GM12878 (cell line): ENCODE results near the gene WARS2. TPM values are rescaled to one million over a fixed set of nuclear protein-coding genes. Genes with fewer than 3 reads are reported as not detected.

Experiments used
- ATAC-seq: fragments of 200-7000 bp; cut with Tn5 transposase; 3 replicates; pipeline ENCODE4 v1.9.1; 2020; ENCODE audit warnings: mild to moderate bottlenecking, moderate library complexity
- BruUV-seq: library from RNA; stranded (reverse); fragments of 400-500 nt; replicated peaks from 2 replicates; lab custom pipeline; 2021; lab: Mats Ljungman, UMichigan
- CTCF ChIA-PET: fragments of 300-600 bp; sonication (Branson Sonifier 250); formaldehyde crosslinking; extraction: SDS; loops from one replicate; lab custom pipeline; 2021; ENCODE audit warnings: inconsistent platforms; lab: Yijun Ruan, JAX
- POLR2A ChIA-PET: fragments of 350-600 bp; formaldehyde crosslinking; extraction: SDS; loops from one replicate; lab custom pipeline; 2021; ENCODE audit warnings: inconsistent platforms; lab: Charles Lee
- RAD21 ChIA-PET: fragments of 300-600 bp; sonication (Branson Sonifier 250); formaldehyde crosslinking; loops from one replicate; lab custom pipeline; 2023; ENCODE audit warnings: antibody characterized with exemption; ENCODE audit not compliant: unreplicated experiment; lab: Charles Lee
- SMC1A ChIA-PET: fragments of 300-600 bp; sonication (Branson Sonifier 250); formaldehyde crosslinking; loops from one replicate; lab custom pipeline; 2023; ENCODE audit not compliant: unreplicated experiment, uncharacterized antibody; lab: Charles Lee
- DNase-seq: peaks from one replicate; pipeline ENCODE4 v3.0.0-alpha.2; 2011; ENCODE audit warnings: low read depth, low spot score
- FAIRE-seq: peaks from 3 replicates; lab custom pipeline; 2011; peaks lifted over from hg19 to GRCh38; lab: Jason Lieb, UNC
- H2AFZ ChIP-seq: 2 replicates; pipeline ENCODE4 v1.6.0; 2011; ENCODE audit warnings: low read depth, low read length, control low read depth; ENCODE audit not compliant: control insufficient read depth
- H3K27ac ChIP-seq: 2 replicates; pipeline ENCODE4 v1.5.1; 2011; ENCODE audit warnings: control low read depth; ENCODE audit not compliant: control insufficient read depth, insufficient read depth
- H3K27me3 ChIP-seq, 2 experiments: replicated peaks in 1 of 2; 2 replicates each; pipeline versions ENCODE4 v1.6.0 to v1.6.1; 2011; ENCODE audit warnings: low read length in 1 of 2; ENCODE audit not compliant: control insufficient read depth in 2 of 2, insufficient read depth in 2 of 2
- H3K36me3 ChIP-seq, 2 experiments: 2 replicates each; pipeline ENCODE4 v1.5.1; 2011; ENCODE audit warnings: low read length in 1 of 2; ENCODE audit not compliant: control insufficient read depth in 2 of 2, insufficient read depth in 2 of 2
- H3K4me1 ChIP-seq: 2 replicates; pipeline ENCODE4 v1.6.1; 2011; ENCODE audit warnings: mild to moderate bottlenecking, low read length, moderate library complexity, mixed read lengths; ENCODE audit not compliant: control insufficient read depth, insufficient read depth
- H3K4me2 ChIP-seq: 2 replicates; pipeline ENCODE4 v1.6.0; 2011; ENCODE audit warnings: control low read depth; ENCODE audit not compliant: control insufficient read depth, insufficient read depth
- H3K4me3 ChIP-seq: fragments of 200-600 bp; sonication (generic); 2 replicates; pipeline ENCODE4 v1.5.1; 2016
- H3K79me2 ChIP-seq: 2 replicates; pipeline ENCODE4 v1.6.0; 2011; ENCODE audit warnings: low read length; ENCODE audit not compliant: control insufficient read depth, insufficient read depth
- H3K9ac ChIP-seq: 2 replicates; pipeline ENCODE4 v1.8.0; 2011; ENCODE audit warnings: low read length, control low read depth, mixed read lengths; ENCODE audit not compliant: control insufficient read depth, insufficient read depth
- H3K9me3 ChIP-seq: replicated peaks from 3 replicates; pipeline ENCODE4 v1.5.1; 2011; ENCODE audit warnings: mild to moderate bottlenecking, low read length; ENCODE audit not compliant: control insufficient read depth, insufficient read depth
- H4K20me1 ChIP-seq: 2 replicates; pipeline ENCODE4 v1.6.0; 2011; ENCODE audit not compliant: control insufficient read depth, insufficient read depth
- ATF7 ChIP-seq: fragments of 450-650 bp; IDR thresholded peaks from 2 replicates; pipeline ENCODE4 v1.6.1; 2016; ENCODE audit warnings: low read depth, mild to moderate bottlenecking
- CBX5 ChIP-seq: sonication (generic); IDR thresholded peaks from 2 replicates; pipeline ENCODE4 v1.6.1; 2016; ENCODE audit warnings: low read depth, moderate library complexity, mild to moderate bottlenecking, inconsistent platforms
- CHD2 ChIP-seq: IDR thresholded peaks from 2 replicates; pipeline ENCODE4 v1.6.1; 2011; ENCODE audit warnings: low read depth, low read length, improper control_type of control experiment, borderline replicate concordance
- EGR1 ChIP-seq, 2 experiments: IDR thresholded peaks; 1 replicate in 1 of 2; 2 replicates in 1 of 2; pipeline ENCODE4 v1.6.1; 2011 to 2012; ENCODE audit warnings: low read depth in 2 of 2, low read length in 2 of 2, borderline replicate concordance in 1 of 2, mild to moderate bottlenecking in 1 of 2, moderate library complexity in 1 of 2
- GATAD2B ChIP-seq: fragments of 450-650 bp; conservative IDR thresholded peaks from 2 replicates; pipeline ENCODE4 v1.6.1; 2017; ENCODE audit warnings: low read depth, mild to moderate bottlenecking, moderate library complexity
- HCFC1 ChIP-seq: fragments of 150-350 bp; IDR thresholded peaks from 2 replicates; pipeline ENCODE4 v1.6.1; 2014; ENCODE audit warnings: low read length
- HDGF ChIP-seq: fragments of 450-650 bp; IDR thresholded peaks from 2 replicates; pipeline ENCODE4 v1.6.1; 2016; ENCODE audit warnings: antibody characterized with exemption
- KAT2A ChIP-seq: conservative IDR thresholded peaks from 2 replicates; pipeline ENCODE4 v1.6.1; 2011; ENCODE audit warnings: low read depth, low read length; ENCODE audit not compliant: control insufficient read depth
- MLLT1 ChIP-seq: fragments of 450-650 bp; IDR thresholded peaks from 2 replicates; pipeline ENCODE4 v1.6.1; 2016; ENCODE audit warnings: mild to moderate bottlenecking
- MYB ChIP-seq: fragments of 150-350 bp; IDR thresholded peaks from 2 replicates; pipeline ENCODE4 v1.6.1; 2014; ENCODE audit warnings: mild to moderate bottlenecking, low read depth, low read length, borderline replicate concordance
- RB1 ChIP-seq: fragments of 450-650 bp; formaldehyde crosslinking; IDR thresholded peaks from 2 replicates; pipeline ENCODE4 v1.6.1; 2017; ENCODE audit warnings: mild to moderate bottlenecking, borderline replicate concordance
- RBBP5 ChIP-seq: fragments of 200-600 bp; sonication (generic); conservative IDR thresholded peaks from 2 replicates; pipeline ENCODE4 v1.6.1; 2016
- TAF1 ChIP-seq: IDR thresholded peaks from 2 replicates; pipeline ENCODE4 v1.6.1; 2011; ENCODE audit warnings: mild to moderate bottlenecking, low read depth, low read length, borderline replicate concordance
- TCF12 ChIP-seq: IDR thresholded peaks from 2 replicates; pipeline ENCODE4 v1.6.1; 2011; ENCODE audit warnings: low read depth, mild to moderate bottlenecking, low read length
- ZNF592 ChIP-seq: fragments of 450-650 bp; IDR thresholded peaks from 2 replicates; pipeline ENCODE4 v1.6.1; 2017; ENCODE audit warnings: mild to moderate bottlenecking, moderate library complexity
- ZZZ3 ChIP-seq: IDR thresholded peaks from 2 replicates; pipeline ENCODE4 v1.6.1; 2011; ENCODE audit warnings: low read depth; ENCODE audit not compliant: control insufficient read depth, insufficient read length
- WGBS: methylation state at CpG from one replicate; pipeline ENCODE4 v1.1.6; 2016; ENCODE audit warnings: low lambda C conversion rate; ENCODE audit not compliant: insufficient replicate concordance, insufficient coverage; ENCODE audit errors: missing lambda C conversion rate; 5-methylcytosine and 5-hydroxymethylcytosine counted together
- in situ Hi-C: fragments of 300-500 bp; cut with MboI; formaldehyde crosslinking; loops from 9 replicates; pipeline ENCODE4 v1.14.3; 2018; ENCODE audit warnings: mixed read lengths
- intact Hi-C: fragments of 100-400 bp; cut with micrococcal nuclease; formaldehyde crosslinking; loops from one replicate; pipeline ENCODE4 v1.14.2; 2022; ENCODE audit not compliant: unreplicated experiment
- polyA plus RNA-seq, 11 experiments: library from polyadenylated mRNA; depleted of rRNA in 4 of 11; unstranded in 6 of 11; stranded (reverse) in 5 of 11; fragments of >200 nt; fragmentation: Nextera tagmentation in 4 of 11; fragmentation: Illumina TruSeq in 1 of 11; extraction: Ambion mirVana in 4 of 11; extraction: Trizol in 1 of 11; gene quantifications; 1 replicate in 1 of 11; 2 replicates in 10 of 11; pipeline versions ENCODE4 v1.2.1 to v1.2.3, GENCODE V29; 2011 to 2016; ENCODE audit warnings: inconsistent platforms in 2 of 11, missing spikeins in 2 of 11, low read depth in 1 of 11
- total RNA-seq, 4 experiments: library from RNA; depleted of rRNA in 3 of 4; stranded (reverse); fragments of >200 nt in 3 of 4; fragmentation: Illumina TruSeq in 1 of 4; extraction: Trizol in 1 of 4; gene quantifications; 2 replicates each; pipeline versions ENCODE4 v1.2.1 to v1.2.3, GENCODE V29; 2013 to 2021

WARS2 gene
- total and polyA plus RNA-seq, 10 of the 15 experiments (the other 5 are each of a cell fraction or from before 2014, with no cell fraction given) = 5.5 to 22.2 (median 14.4) TPM

- Histone ChIP-seq H3K27me3 (no peaks in the 10 kb centered on the region), H3K4me2 (no peak overlapping the region), H3K9me3 (no peaks in the 10 kb centered on the region), H4K20me1 (no peaks in the 10 kb centered on the region), H3K79me2 (no peaks in the 10 kb centered on the region), H3K4me3 (no peak overlapping the region), H3K9ac (no peak overlapping the region), H3K36me3 (no peaks in the 10 kb centered on the region), H3K4me1 (no peaks in the 10 kb centered on the region), H2AFZ (no peak overlapping the region), H3K27ac (no peak overlapping the region)
- ChIA-PET SMC1A (interaction anchor here (0.6 to 1.2 kb wide), 2 partner anchors 12 to 373 kb away, joined by 3 read pairs; no protein-coding TSS in a partner anchor), POLR2A (interaction anchor here (0.6 kb wide), 1 partner anchor 461 kb away, joined by 3 read pairs; no protein-coding TSS in a partner anchor), RAD21 (interaction anchor here (0.9 kb wide), 1 partner anchor 712 kb away, joined by 3 read pairs; no protein-coding TSS in a partner anchor), CTCF (interaction anchor here (0.6 to 1.0 kb wide), 3 partner anchors 12 to 958 kb away, joined by 3 to 4 read pairs (median 3); no protein-coding TSS in a partner anchor)
- ATAC-seq = no peak
- WGBS = 93% methylated on average over 5 of the region's 5 CpGs
- intact Hi-C loops = loop anchor here (5.0 kb wide), 1 partner anchor 85 kb away; no protein-coding TSS in a partner anchor
- FAIRE-seq = no peak
- BruUV-seq = no TSS peak
- in situ Hi-C loops = no loop called here
- no peak for DNase-seq
- TF ChIP-seq RB1 (no peak), MYB (no peak), TCF12 (no peak), HCFC1 (no peak), CHD2 (no peak), ZZZ3 (no peak), EGR1 (IDR thresholded peaks at IDR 0.05; ENCODE audit: borderline replicate concordance in 1 of 2, low read depth in 2 of 2, low read length in 2 of 2) (no peak), ZNF592 (no peak), ATF7 (no peak), HDGF (no peak), GATAD2B (no peak), TAF1 (no peak), CBX5 (no peak), MLLT1 (no peak), KAT2A (no peak), RBBP5 (no peak)
Observed at GRCh38 chr1:119046785-119047438, 93.5 kb downstream of the WARS2 start.
